GM10847 (cell line): ENCODE results near the gene ETV2.

Experiments
- POLR2A ChIP-seq: IDR thresholded peaks from 2 replicates; pipeline ENCODE4 v1.6.1; 2011; ENCODE audit not compliant: insufficient read length; ENCODE audit errors: extremely low read depth

ETV2 gene

DNA sequence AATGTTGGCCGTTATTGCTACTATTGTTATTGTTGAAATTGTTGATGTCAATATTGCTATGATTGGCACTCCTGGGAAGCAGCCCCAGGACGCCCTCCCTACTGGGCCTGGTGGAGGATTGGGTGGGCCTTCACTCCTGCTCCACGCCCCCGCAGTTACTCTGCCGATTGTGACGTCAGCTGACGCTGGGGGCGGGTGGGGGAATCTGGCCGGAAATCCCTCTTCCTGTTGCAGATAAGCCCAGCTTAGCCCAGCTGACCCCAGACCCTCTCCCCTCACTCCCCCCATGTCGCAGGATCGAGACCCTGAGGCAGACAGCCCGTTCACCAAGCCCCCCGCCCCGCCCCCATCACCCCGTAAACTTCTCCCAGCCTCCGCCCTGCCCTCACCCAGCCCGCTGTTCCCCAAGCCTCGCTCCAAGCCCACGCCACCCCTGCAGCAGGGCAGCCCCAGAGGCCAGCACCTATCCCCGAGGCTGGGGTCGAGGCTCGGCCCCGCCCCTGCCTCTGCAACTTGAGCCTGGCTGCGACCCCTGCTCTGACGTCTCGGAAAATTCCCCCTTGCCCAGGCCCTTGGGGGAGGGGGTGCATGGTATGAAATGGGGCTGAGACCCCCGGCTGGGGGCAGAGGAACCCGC, at the start of gene ETV2:
TSS of gene ETV2 (plus strand) at position 231 of the 637 bp plus-strand sequence. CDS start 716 bp downstream, outside the sequence.
- no peak for TF ChIP-seq POLR2A

GRCh38 chr19:35592226-35592625, 49.3 kb upstream of the ETV2 start:
- no peak for TF ChIP-seq POLR2A

GRCh38 chr19:35595928-35596327, 45.6 kb upstream of the ETV2 start:
- no peak for TF ChIP-seq POLR2A

DNA sequence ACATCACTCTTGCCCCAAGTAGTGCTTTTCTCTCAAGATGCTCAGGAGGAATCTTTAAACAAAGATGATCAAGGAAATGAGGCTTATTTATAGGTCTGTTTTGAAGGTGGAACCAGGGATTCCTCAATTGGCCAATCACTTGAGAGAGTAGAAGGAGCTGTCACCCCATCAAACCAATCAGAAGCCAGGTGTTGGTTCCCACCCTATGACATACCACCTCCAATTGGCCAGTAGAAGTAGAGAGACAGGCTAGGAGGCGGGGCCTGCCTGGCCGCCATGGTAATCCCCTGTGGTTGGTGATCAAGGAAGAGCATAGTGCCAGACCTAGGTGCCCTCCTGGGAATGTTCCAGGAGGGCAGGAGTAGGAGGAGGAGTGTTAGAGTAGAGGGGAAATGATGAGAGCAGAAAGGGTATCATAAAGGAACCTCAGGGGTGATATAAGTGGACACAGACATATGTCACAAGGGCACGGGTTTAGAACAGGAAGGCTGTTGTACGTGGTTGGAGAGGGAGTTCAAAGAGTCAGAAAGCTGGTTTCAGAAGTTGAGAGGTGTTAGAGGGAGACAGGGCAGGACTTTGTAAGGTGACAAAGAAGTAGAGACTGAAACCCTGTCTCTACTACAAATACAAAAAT, 45.1 kb upstream of the ETV2 start:
- no peak for TF ChIP-seq POLR2A

DNA sequence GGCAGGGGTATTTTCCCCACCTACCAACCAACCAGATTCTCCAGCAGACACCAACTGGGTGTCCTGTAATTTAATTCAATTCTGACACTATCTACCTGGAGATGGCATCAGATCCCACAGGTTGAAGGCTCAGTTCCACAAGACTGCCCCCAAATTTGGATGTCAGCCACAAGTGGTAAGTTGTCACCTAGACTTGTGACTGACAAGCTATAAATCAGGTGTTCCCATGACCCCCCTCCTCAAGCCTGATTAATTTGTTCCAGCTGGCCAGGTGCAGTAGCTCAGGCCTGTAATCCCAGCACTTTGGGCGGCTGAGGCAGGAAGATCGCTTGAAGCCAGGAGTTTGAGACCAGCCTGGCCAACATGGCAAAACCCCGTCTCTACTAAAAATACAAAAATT, 39.6 kb upstream of the ETV2 start:
- no peak for TF ChIP-seq POLR2A

GRCh38 chr19:35607661-35608060, 33.9 kb upstream of the ETV2 start:
- no peak for TF ChIP-seq POLR2A

GRCh38 chr19:35608251-35608650, 33.3 kb upstream of the ETV2 start:
- no peak for TF ChIP-seq POLR2A

GRCh38 chr19:35609851-35610353, 31.6 kb upstream of the ETV2 start:
- no peak for TF ChIP-seq POLR2A

- TF ChIP-seq POLR2A, result no peak
Observed at GRCh38 chr19:35612224-35612558, 29.4 kb upstream of the ETV2 start.

- peak; percentile 74 for TF ChIP-seq POLR2A
Observed at GRCh38 chr19:35612559-35613321, 28.8 kb upstream of the ETV2 start, which contains the start of gene HAUS5. Gene HAUS5, plus strand, starts transcription at chr19:35612735. Its CDS starts 60 bp downstream, at chr19:35612795.

- no peak for TF ChIP-seq POLR2A
Observed at GRCh38 chr19:35613574-35613973, 28.0 kb upstream of the ETV2 start.

- no peak for TF ChIP-seq POLR2A
Observed at GRCh38 chr19:35615036-35615435, 26.5 kb upstream of the ETV2 start.

DNA sequence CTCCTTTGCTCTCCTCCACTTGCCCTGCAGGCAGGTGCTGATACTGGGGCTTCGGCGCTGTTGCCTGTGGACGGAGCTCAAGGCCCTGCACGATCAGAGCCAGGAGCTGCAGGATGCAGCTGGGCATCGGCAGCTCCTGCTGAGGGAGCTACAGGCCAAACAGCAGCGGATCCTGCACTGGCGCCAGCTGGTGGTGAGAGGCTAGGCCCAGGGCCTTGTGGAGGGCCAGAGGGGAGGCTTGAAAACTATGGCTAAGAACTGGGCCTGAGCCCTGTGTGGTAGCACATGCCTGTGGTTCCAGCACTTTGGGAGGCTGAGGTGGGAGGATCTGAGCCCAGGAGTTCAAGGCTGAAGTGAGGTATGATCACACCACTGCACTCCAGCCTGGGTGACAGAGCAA, 22.7 kb upstream of the ETV2 start:
- TF ChIP-seq POLR2A, result no peak

DNA sequence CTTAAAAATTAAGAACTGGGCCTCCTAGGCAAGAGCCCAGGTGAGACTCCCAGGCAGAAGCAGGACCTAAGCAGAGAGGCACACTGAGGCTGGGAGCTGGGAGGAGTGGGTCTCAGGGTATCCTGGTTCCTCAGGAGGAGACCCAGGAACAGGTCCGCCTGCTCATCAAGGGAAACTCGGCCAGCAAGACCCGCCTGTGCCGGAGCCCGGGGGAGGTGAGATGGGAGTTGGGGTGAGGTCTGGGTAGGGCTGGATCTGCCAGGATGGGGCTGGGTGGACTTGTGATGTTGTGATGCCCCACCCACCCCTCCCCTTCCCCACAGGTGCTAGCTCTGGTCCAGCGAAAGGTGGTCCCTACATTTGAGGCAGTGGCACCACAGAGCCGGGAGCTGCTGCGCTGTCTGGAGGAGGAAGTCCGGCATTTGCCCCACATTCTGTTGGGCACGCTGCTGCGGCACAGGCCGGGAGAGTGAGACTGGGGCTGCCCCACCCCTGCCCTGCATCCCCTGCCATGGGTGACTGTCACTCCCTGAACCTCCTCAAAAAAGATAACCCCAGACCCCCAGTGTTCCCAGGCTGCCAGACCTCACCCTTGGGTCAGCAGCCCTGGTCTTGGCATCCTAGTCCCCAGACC, 22.1 kb upstream of the ETV2 start:
- no peak for TF ChIP-seq POLR2A

DNA sequence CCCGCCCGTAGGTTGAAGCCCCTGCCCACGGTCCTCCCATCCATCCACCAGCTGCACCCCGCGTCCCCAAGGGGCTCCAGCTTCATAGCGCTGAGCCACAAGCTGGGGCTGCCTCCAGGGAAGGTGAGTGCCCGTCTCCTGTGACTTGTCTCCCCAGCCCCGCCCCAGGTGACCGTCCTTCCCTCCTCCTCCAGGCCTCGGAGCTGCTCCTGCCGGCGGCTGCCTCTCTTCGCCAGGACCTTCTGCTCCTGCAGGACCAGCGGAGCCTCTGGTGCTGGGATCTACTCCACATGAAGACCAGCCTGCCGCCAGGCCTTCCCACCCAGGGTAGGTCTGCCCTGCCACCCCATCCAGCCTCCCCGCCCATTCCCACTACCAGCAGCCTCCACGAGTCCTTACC, 21.5 kb upstream of the ETV2 start:
- no peak for TF ChIP-seq POLR2A

- no peak for TF ChIP-seq POLR2A
Observed at GRCh38 chr19:35621708-35622107, 19.8 kb upstream of the ETV2 start.
